Adrenal gland (tissue), 12 donors: ENCODE data around the gene TLR7. TPM values are rescaled to one million over a fixed set of nuclear protein-coding genes. Genes with fewer than 3 reads are reported as not detected.

Experiments
- DNase-seq, 7 donors: peaks; one replicate each; pipeline ENCODE4 v3.0.0-alpha.2; 2019 to 2020
- H3K27ac ChIP-seq, 5 donors: fragments of 200-600 bp; sonication (generic) in 4 of 5; 1 replicate in 3 of 5; 2 replicates in 2 of 5; pipeline versions ENCODE4 v1.5.1 to v1.8.0; 2016 to 2020; ENCODE audit warnings: mild to moderate bottlenecking in 1 of 5
- H3K27me3 ChIP-seq: fragments of 200-600 bp; 2 replicates; pipeline ENCODE4 v1.8.0; 2021
- H3K36me3 ChIP-seq, 2 donors: fragments of 200-600 bp; replicated peaks in 1 of 2; 1 replicate in 1 of 2; 2 replicates in 1 of 2; pipeline versions ENCODE4 v1.5.1 to v1.8.0; 2018 to 2022
- H3K4me1 ChIP-seq, 2 donors: fragments of 200-600 bp; replicated peaks in 1 of 2; 1 replicate in 1 of 2; 2 replicates in 1 of 2; pipeline versions ENCODE4 v1.5.1 to v1.8.0; 2018 to 2021
- H3K4me3 ChIP-seq, 4 donors: fragments of 200-600 bp; sonication (generic) in 3 of 4; one replicate each; pipeline ENCODE4 v1.5.1; 2016 to 2018
- H3K9me3 ChIP-seq, 3 donors: fragments of 200-600 bp; sonication (generic) in 1 of 3; replicated peaks in 1 of 3; 1 replicate in 2 of 3; 2 replicates in 1 of 3; pipeline versions ENCODE4 v1.5.1 to v1.8.0; 2016 to 2021
- POLR2A ChIP-seq, 2 donors: fragments of 450-650 bp; IDR thresholded peaks; one replicate each; pipeline ENCODE4 v1.6.1; 2017; ENCODE audit warnings: antibody characterized with exemption in 2 of 2, mild to moderate bottlenecking in 2 of 2, moderate library complexity in 1 of 2
- WGBS, 4 donors: extraction: QIAGEN DNeasy Blood & Tissue Kit in 2 of 4; methylation state at CpG; one replicate each; pipeline versions ENCODE4 v1.1.5 to v1.1.7; 2013 to 2017; 5-methylcytosine and 5-hydroxymethylcytosine counted together
- intact Hi-C, 2 donors: fragments of 100-400 bp; cut with DNase I; formaldehyde crosslinking; loops; one replicate each; pipeline versions ENCODE4 v1.14.1 to v1.15.0; 2022 to 2023
- polyA plus RNA-seq, 3 donors: library from polyadenylated mRNA; stranded (reverse); fragments of 200-250 nt in 2 of 3; fragments of 350-450 nt in 1 of 3; fragmentation: Illumina TruSeq in 1 of 3; extraction: RNeasy Lipid Tissue Mini Kit (QIAGEN cat#74804) in 1 of 3; gene quantifications; one replicate each; pipeline ENCODE4 v1.2.3, GENCODE V29; 2013 to 2014
- total RNA-seq, 9 donors: library from RNA; depleted of rRNA in 4 of 9; stranded (reverse); fragments of >200 nt in 4 of 9; fragments of 120-200 nt in 1 of 9; fragmentation: NEBNext Ultra II Directional in 1 of 9; extraction: Animal tissue kit (Norgen Biotek cat#: 25700) in 1 of 9; gene quantifications; one replicate each; pipeline versions ENCODE4 v1.1.0 to v1.2.4, GENCODE V29; 2013 to 2023
- TF ChIP-seq, protein P1 (sequence below), 6 experiments: fragments of 450-650 bp in 4 of 6; fragments of 200-600 bp in 2 of 6; sonication (generic) in 1 of 6; IDR thresholded peaks; 1 replicate in 5 of 6; 2 replicates in 1 of 6; pipeline versions ENCODE4 v1.5.1 to v1.8.0; 2016 to 2021; ENCODE audit warnings: antibody characterized with exemption in 6 of 6, mild to moderate bottlenecking in 2 of 6, moderate library complexity in 1 of 6
- donor health status: healthy with polysubstance abuse.
- donor health status: Bipolar disorder and iron deficiency.
- donor health status: DM: yes; HTN: yes; CAD: no.
- donor health status: DM: no; HTN: no; CAD: no.
- donor health status: DM: no; HTN: no; CAD: no.
- donor health status: DM: yes; HTN: yes; CAD: no.

The TLR7 gene
- total and polyA plus RNA-seq, 12 donors = 0.18 to 4.0 (median 2.2) TPM

DNA sequence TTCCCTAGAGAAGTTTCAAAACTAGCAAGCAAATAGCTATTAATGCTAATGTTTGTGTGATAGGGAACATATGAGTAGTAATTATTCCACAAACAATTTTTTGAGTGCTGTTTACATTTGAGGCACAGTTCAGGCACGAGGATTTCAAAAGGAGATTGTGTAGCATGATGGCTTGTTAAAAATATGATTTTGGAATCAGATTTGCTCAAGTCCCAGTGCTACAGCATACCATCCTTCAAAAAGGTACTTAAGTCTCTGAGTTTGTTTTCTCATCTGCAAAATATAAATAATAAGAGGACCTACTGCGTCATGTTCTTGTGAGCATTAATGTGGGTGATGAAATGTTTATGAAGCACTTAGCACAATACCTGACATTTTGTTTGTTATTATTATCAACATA is 50.9 kb downstream of the TLR7 start:
- Histone ChIP-seq H3K9me3 (no peaks in the 10 kb centered on the region), H3K4me3 (no peak overlapping the region), H3K36me3 (no peaks in the 10 kb centered on the region), H3K4me1 (no peaks in the 10 kb centered on the region), H3K27ac (no peak overlapping the region), H3K27me3 (peaks cover 23% of the 10 kb centered on the region)
- TF ChIP-seq POLR2A (IDR thresholded peaks at IDR 0.05) = no peak
- TF ChIP-seq, protein P1, sequence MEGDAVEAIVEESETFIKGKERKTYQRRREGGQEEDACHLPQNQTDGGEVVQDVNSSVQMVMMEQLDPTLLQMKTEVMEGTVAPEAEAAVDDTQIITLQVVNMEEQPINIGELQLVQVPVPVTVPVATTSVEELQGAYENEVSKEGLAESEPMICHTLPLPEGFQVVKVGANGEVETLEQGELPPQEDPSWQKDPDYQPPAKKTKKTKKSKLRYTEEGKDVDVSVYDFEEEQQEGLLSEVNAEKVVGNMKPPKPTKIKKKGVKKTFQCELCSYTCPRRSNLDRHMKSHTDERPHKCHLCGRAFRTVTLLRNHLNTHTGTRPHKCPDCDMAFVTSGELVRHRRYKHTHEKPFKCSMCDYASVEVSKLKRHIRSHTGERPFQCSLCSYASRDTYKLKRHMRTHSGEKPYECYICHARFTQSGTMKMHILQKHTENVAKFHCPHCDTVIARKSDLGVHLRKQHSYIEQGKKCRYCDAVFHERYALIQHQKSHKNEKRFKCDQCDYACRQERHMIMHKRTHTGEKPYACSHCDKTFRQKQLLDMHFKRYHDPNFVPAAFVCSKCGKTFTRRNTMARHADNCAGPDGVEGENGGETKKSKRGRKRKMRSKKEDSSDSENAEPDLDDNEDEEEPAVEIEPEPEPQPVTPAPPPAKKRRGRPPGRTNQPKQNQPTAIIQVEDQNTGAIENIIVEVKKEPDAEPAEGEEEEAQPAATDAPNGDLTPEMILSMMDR (IDR thresholded peaks at IDR 0.05) = no peak
- intact Hi-C loops = no loop called here
- 61 to 77% (median 66%) methylated on average over 2 of the region's 2 CpGs for WGBS, 4 donors
- no peak for DNase-seq

DNA sequence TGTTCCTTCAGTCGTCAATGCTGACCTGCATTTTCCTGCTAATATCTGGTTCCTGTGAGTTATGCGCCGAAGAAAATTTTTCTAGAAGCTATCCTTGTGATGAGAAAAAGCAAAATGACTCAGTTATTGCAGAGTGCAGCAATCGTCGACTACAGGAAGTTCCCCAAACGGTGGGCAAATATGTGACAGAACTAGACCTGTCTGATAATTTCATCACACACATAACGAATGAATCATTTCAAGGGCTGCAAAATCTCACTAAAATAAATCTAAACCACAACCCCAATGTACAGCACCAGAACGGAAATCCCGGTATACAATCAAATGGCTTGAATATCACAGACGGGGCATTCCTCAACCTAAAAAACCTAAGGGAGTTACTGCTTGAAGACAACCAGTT is 52.2 kb downstream of the TLR7 start:
- no peaks in the 10 kb centered on the region for H3K9me3 ChIP-seq
- H3K36me3 ChIP-seq = no peaks in the 10 kb centered on the region
- DNase-seq = no peak
- intact Hi-C loops = no loop called here
- WGBS, 4 donors = 68 to 76% (median 72%) methylated on average over 10 of the region's 10 CpGs
- no peak overlapping the region for H3K27ac ChIP-seq
- no peak for TF ChIP-seq POLR2A (IDR thresholded peaks at IDR 0.05)
- TF ChIP-seq, protein P1 (IDR thresholded peaks at IDR 0.05) = no peak
- H3K4me3 ChIP-seq = no peak overlapping the region
- peaks cover 23% of the 10 kb centered on the region for H3K27me3 ChIP-seq
- no peaks in the 10 kb centered on the region for H3K4me1 ChIP-seq

DNA sequence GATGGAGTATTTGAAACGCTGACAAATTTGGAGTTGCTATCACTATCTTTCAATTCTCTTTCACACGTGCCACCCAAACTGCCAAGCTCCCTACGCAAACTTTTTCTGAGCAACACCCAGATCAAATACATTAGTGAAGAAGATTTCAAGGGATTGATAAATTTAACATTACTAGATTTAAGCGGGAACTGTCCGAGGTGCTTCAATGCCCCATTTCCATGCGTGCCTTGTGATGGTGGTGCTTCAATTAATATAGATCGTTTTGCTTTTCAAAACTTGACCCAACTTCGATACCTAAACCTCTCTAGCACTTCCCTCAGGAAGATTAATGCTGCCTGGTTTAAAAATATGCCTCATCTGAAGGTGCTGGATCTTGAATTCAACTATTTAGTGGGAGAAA is 52.7 kb downstream of the TLR7 start:
- no peak overlapping the region for H3K4me3 ChIP-seq
- H3K36me3 ChIP-seq = no peaks in the 10 kb centered on the region
- peaks cover 23% of the 10 kb centered on the region for H3K27me3 ChIP-seq
- no peak for DNase-seq
- no peak overlapping the region for H3K27ac ChIP-seq
- TF ChIP-seq POLR2A (IDR thresholded peaks at IDR 0.05) = no peak
- TF ChIP-seq, protein P1 (IDR thresholded peaks at IDR 0.05) = no peak
- no peaks in the 10 kb centered on the region for H3K9me3 ChIP-seq
- intact Hi-C loops = no loop called here
- H3K4me1 ChIP-seq = no peaks in the 10 kb centered on the region
- 71 to 81% (median 77%) methylated on average over 8 of the region's 8 CpGs for WGBS, 4 donors

DNA sequence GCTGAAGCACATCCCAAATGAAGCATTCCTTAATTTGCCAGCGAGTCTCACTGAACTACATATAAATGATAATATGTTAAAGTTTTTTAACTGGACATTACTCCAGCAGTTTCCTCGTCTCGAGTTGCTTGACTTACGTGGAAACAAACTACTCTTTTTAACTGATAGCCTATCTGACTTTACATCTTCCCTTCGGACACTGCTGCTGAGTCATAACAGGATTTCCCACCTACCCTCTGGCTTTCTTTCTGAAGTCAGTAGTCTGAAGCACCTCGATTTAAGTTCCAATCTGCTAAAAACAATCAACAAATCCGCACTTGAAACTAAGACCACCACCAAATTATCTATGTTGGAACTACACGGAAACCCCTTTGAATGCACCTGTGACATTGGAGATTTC is 54.1 kb downstream of the TLR7 start:
- no peak for TF ChIP-seq POLR2A (IDR thresholded peaks at IDR 0.05)
- TF ChIP-seq, protein P1 (IDR thresholded peaks at IDR 0.05) = no peak
- Histone ChIP-seq H3K9me3 (peaks cover 0 to 4% (median 0%) of the 10 kb centered on the region in 3 donors), H3K36me3 (no peaks in the 10 kb centered on the region), H3K4me1 (no peaks in the 10 kb centered on the region), H3K27ac (no peak overlapping the region), H3K27me3 (peaks cover 23% of the 10 kb centered on the region), H3K4me3 (no peak overlapping the region)
- WGBS, 4 donors = 66 to 70% (median 68%) methylated on average over 8 of the region's 8 CpGs
- no peak for DNase-seq
- intact Hi-C loops = no loop called here
